H1 (cell line): ENCODE measurements around the gene RTL3. TPM values are rescaled to one million over a fixed set of nuclear protein-coding genes. Genes with fewer than 3 reads are reported as not detected.

ENCODE experiments used
- CTCF ChIA-PET: fragments of 300-600 bp; sonication (Branson Sonifier 250); formaldehyde crosslinking; loops from one replicate; lab custom pipeline; 2021; ENCODE audit not compliant: partially characterized antibody; lab: Charles Lee
- POLR2A ChIA-PET: fragments of 300-600 bp; sonication (Branson Sonifier 250); formaldehyde crosslinking; loops from one replicate; lab custom pipeline; 2021; ENCODE audit warnings: inconsistent platforms; ENCODE audit not compliant: partially characterized antibody; lab: Charles Lee
- DNase-seq, 2 experiments: peaks; one replicate each; pipeline versions ENCODE4 v3.0.0 to v3.0.0-alpha.2; 2010 to 2022; ENCODE audit warnings: low spot score in 2 of 2, low read depth in 1 of 2, mixed read lengths in 1 of 2
- FAIRE-seq: peaks from 2 replicates; lab custom pipeline; 2011; peaks lifted over from hg19 to GRCh38; lab: Jason Lieb, UNC
- H2AFZ ChIP-seq: 2 replicates; pipeline ENCODE4 v1.8.1; 2012; ENCODE audit warnings: low read length, inconsistent platforms
- H2AK5ac ChIP-seq: 2 replicates; pipeline ENCODE4 v1.6.1; 2013; ENCODE audit warnings: low read depth, low read length
- H2BK120ac ChIP-seq: replicated peaks from 2 replicates; pipeline ENCODE3; 2013; ENCODE audit warnings: low read depth, low read length, inconsistent platforms
- H2BK12ac ChIP-seq: 2 replicates; pipeline ENCODE4 v1.6.1; 2013; ENCODE audit warnings: low read depth, low read length
- H2BK15ac ChIP-seq: 2 replicates; pipeline ENCODE4 v1.6.1; 2013; ENCODE audit warnings: low read length
- H2BK20ac ChIP-seq: 2 replicates; pipeline ENCODE4 v1.6.1; 2013; ENCODE audit warnings: low read length
- H2BK5ac ChIP-seq: 2 replicates; pipeline ENCODE4 v1.6.1; 2013; ENCODE audit warnings: low read depth, low read length
- H3K14ac ChIP-seq: 2 replicates; pipeline ENCODE4 v1.6.1; 2013; ENCODE audit warnings: inconsistent platforms; ENCODE audit not compliant: insufficient read length
- H3K18ac ChIP-seq: 2 replicates; pipeline ENCODE4 v1.6.1; 2013; ENCODE audit warnings: low read length; ENCODE audit errors: extremely low read depth
- H3K23ac ChIP-seq: 2 replicates; pipeline ENCODE4 v1.6.1; 2013; ENCODE audit warnings: inconsistent platforms; ENCODE audit not compliant: insufficient read length
- H3K23me2 ChIP-seq: 2 replicates; pipeline ENCODE4 v1.6.1; 2013; ENCODE audit warnings: low read depth, low read length
- H3K27ac ChIP-seq: 2 replicates; pipeline ENCODE4 v1.6.1; 2011; ENCODE audit warnings: low read depth, low read length, inconsistent platforms
- H3K27me3 ChIP-seq, 4 experiments: replicated peaks in 1 of 4; 1 replicate in 1 of 4; 2 replicates in 3 of 4; pipeline versions ENCODE4 v1.6.1 to v1.8.1; 2011 to 2013; ENCODE audit warnings: low read length in 3 of 4, mild to moderate bottlenecking in 3 of 4, inconsistent platforms in 2 of 4, mixed read lengths in 2 of 4, moderate library complexity in 1 of 4; ENCODE audit not compliant: control insufficient read depth in 3 of 4, insufficient read depth in 3 of 4; ENCODE audit errors: extremely low read depth in 1 of 4
- H3K36me3 ChIP-seq, 4 experiments: 2 replicates each; pipeline versions ENCODE4 v1.6.1 to v1.8.1; 2011 to 2013; ENCODE audit warnings: mild to moderate bottlenecking in 4 of 4, low read length in 3 of 4, moderate library complexity in 2 of 4, control low read depth in 1 of 4, inconsistent platforms in 1 of 4; ENCODE audit not compliant: insufficient read depth in 4 of 4, control insufficient read depth in 2 of 4
- H3K4ac ChIP-seq: replicated peaks from 2 replicates; pipeline ENCODE3; 2013; ENCODE audit warnings: low read length, low read depth, mixed read lengths, inconsistent platforms; ENCODE audit not compliant: insufficient read length
- H3K4me1 ChIP-seq, 4 experiments: replicated peaks in 1 of 4; 1 replicate in 1 of 4; 2 replicates in 3 of 4; pipeline versions ENCODE4 v1.6.1 to v1.8.1; 2011 to 2013; ENCODE audit warnings: low read length in 3 of 4, inconsistent platforms in 2 of 4, mixed read lengths in 1 of 4; ENCODE audit not compliant: insufficient read depth in 4 of 4, control insufficient read depth in 3 of 4
- H3K4me2 ChIP-seq, 2 experiments: 2 replicates each; pipeline versions ENCODE4 v1.6.1 to v1.8.1; 2011 to 2013; ENCODE audit warnings: low read depth in 2 of 2, low read length in 2 of 2, control low read depth in 1 of 2, inconsistent platforms in 1 of 2, mild to moderate bottlenecking in 1 of 2; ENCODE audit not compliant: insufficient read depth in 1 of 2
- H3K4me3 ChIP-seq, 4 experiments: fragments of 200-600, 300-600 bp in 1 of 4; sonication (generic), shearing (Covaris generic), sonication (Bioruptor Twin) in 1 of 4; 2 replicates each; pipeline versions ENCODE4 v1.5.1 to v1.8.1; 2011 to 2016; ENCODE audit warnings: low read length in 4 of 4, low read depth in 3 of 4, control low read depth in 2 of 4, inconsistent platforms in 2 of 4, mild to moderate bottlenecking in 2 of 4, mixed read lengths in 1 of 4, moderate library complexity in 1 of 4; ENCODE audit not compliant: insufficient read depth in 2 of 4; ENCODE audit errors: extremely low read depth in 1 of 4
- H3K56ac ChIP-seq: replicated peaks from 2 replicates; pipeline ENCODE3; 2013; ENCODE audit warnings: low read depth, mild to moderate bottlenecking, mixed read lengths, low read length, inconsistent platforms; ENCODE audit not compliant: insufficient read length
- H3K79me1 ChIP-seq: 2 replicates; pipeline ENCODE4 v1.6.1; 2013; ENCODE audit warnings: low read depth, low read length, control low read depth
- H3K79me2 ChIP-seq, 2 experiments: 2 replicates each; pipeline versions ENCODE4 v1.6.1 to v1.8.1; 2012 to 2013; ENCODE audit warnings: low read length in 2 of 2, mild to moderate bottlenecking in 2 of 2, inconsistent platforms in 1 of 2; ENCODE audit not compliant: insufficient read depth in 2 of 2, control insufficient read depth in 1 of 2
- H3K9ac ChIP-seq, 4 experiments: replicated peaks in 1 of 4; 1 replicate in 1 of 4; 2 replicates in 3 of 4; pipeline versions ENCODE4 v1.6.1 to v1.8.1; 2011 to 2013; ENCODE audit warnings: low read depth in 3 of 4, low read length in 3 of 4, control low read depth in 2 of 4, mild to moderate bottlenecking in 2 of 4, moderate library complexity in 2 of 4, inconsistent platforms in 1 of 4; ENCODE audit errors: extremely low read depth in 1 of 4
- H3K9me3 ChIP-seq, 2 experiments: 2 replicates each; pipeline versions ENCODE4 v1.6.1 to v1.8.1; 2012 to 2013; ENCODE audit warnings: mild to moderate bottlenecking in 2 of 2, moderate library complexity in 2 of 2, control low read depth in 1 of 2, inconsistent platforms in 1 of 2, low read depth in 1 of 2, low read length in 1 of 2, mixed read lengths in 1 of 2; ENCODE audit not compliant: insufficient read depth in 2 of 2
- H4K20me1 ChIP-seq, 2 experiments: replicated peaks in 1 of 2; 2 replicates each; pipeline versions ENCODE3 to v1.8.1; 2011 to 2013; ENCODE audit warnings: inconsistent platforms in 2 of 2, low read length in 2 of 2, mild to moderate bottlenecking in 1 of 2; ENCODE audit not compliant: insufficient read depth in 2 of 2, control insufficient read depth in 1 of 2
- H4K5ac ChIP-seq: 2 replicates; pipeline ENCODE4 v1.6.1; 2013; ENCODE audit warnings: low read length, low read depth, mixed read lengths, inconsistent platforms; ENCODE audit not compliant: insufficient read length
- H4K8ac ChIP-seq: 2 replicates; pipeline ENCODE4 v1.8.0; 2013; ENCODE audit warnings: mild to moderate bottlenecking, moderate library complexity, low read length, inconsistent platforms; ENCODE audit not compliant: insufficient read depth; ENCODE audit errors: extremely low read depth
- H4K91ac ChIP-seq: replicated peaks from 2 replicates; pipeline ENCODE3; 2013; ENCODE audit warnings: low read length, mixed read lengths, inconsistent platforms; ENCODE audit not compliant: insufficient read length
- KDM4A ChIP-seq: IDR thresholded peaks from one replicate; pipeline ENCODE4 v1.7.1; 2012; ENCODE audit warnings: low read depth, mild to moderate bottlenecking, moderate library complexity, low read length, inconsistent platforms; ENCODE audit not compliant: severe bottlenecking
- RAD21 ChIP-seq, 2 experiments: IDR thresholded peaks in 1 of 2; conservative IDR thresholded peaks in 1 of 2; 2 replicates each; pipeline ENCODE4 v1.6.1; 2011; ENCODE audit warnings: low read depth in 2 of 2, low read length in 2 of 2, improper control_type of control experiment in 1 of 2, inconsistent platforms in 1 of 2, mild to moderate bottlenecking in 1 of 2, moderate library complexity in 1 of 2
- SRF ChIP-seq: IDR thresholded peaks from 2 replicates; pipeline ENCODE4 v1.6.1; 2011; ENCODE audit warnings: mild to moderate bottlenecking, low read depth, low read length, moderate library complexity
- USF2 ChIP-seq: IDR thresholded peaks from 2 replicates; pipeline ENCODE4 v1.6.1; 2011; ENCODE audit warnings: low read length, improper control_type of control experiment
- WGBS, 2 experiments: shearing (Covaris generic) in 1 of 2; methylation state at CpG; one replicate each; pipeline versions ENCODE4 v1.1.6 to v1.1.7; 2013 to 2015; ENCODE audit warnings: low lambda C conversion rate in 2 of 2, mixed read lengths in 2 of 2, inconsistent platforms in 1 of 2, low coverage in 1 of 2, missing lambda C conversion rate in 1 of 2; ENCODE audit not compliant: insufficient replicate concordance in 2 of 2, insufficient coverage in 1 of 2, insufficient read length in 1 of 2; ENCODE audit errors: extremely low coverage in 1 of 2, missing lambda C conversion rate in 1 of 2; 5-methylcytosine and 5-hydroxymethylcytosine counted together
- polyA plus RNA-seq, 7 experiments: library from polyadenylated mRNA; depleted of rRNA in 3 of 7; stranded (reverse) in 5 of 7; unstranded in 2 of 7; fragments of >200 nt in 5 of 7; fragments of 200-250 nt in 2 of 7; gene quantifications; 1 replicate in 5 of 7; 2 replicates in 1 of 7; 4 replicates in 1 of 7; pipeline versions ENCODE4 v1.2.1 to v1.2.3, GENCODE V29; 2011 to 2013; ENCODE audit warnings: missing spikeins in 2 of 7, mixed read lengths in 2 of 7
- total RNA-seq: library from RNA; stranded (reverse); fragmentation: NEBNext Ultra II Directional; extraction: Animal tissue kit (Norgen Biotek cat#: 25700); gene quantifications from 2 replicates; pipeline ENCODE4 v1.2.1, GENCODE V29; 2021

RTL3 gene
- total and polyA plus RNA-seq, 2 of the 8 experiments (the other 6 are each of a cell fraction or from before 2014, with no cell fraction given): not detected

- Histone ChIP-seq H3K36me3 (no peaks in the 10 kb centered on the region), H2AFZ (no peak overlapping the region), H3K56ac (no peak overlapping the region), H3K18ac (no peak overlapping the region), H3K79me2 (no peaks in the 10 kb centered on the region), H3K4me3 (no peak overlapping the region), H4K8ac (no peak overlapping the region), H3K4me1 (no peaks in the 10 kb centered on the region), H3K14ac (no peak overlapping the region), H2BK12ac (no peak overlapping the region), H3K27ac (no peak overlapping the region), H2BK20ac (no peak overlapping the region), H4K20me1 (no peaks in the 10 kb centered on the region), H2BK5ac (no peak overlapping the region), H3K23ac (no peak overlapping the region), H2BK15ac (no peak overlapping the region), H3K9me3 (no peaks in the 10 kb centered on the region), H2BK120ac (no peak overlapping the region), H4K5ac (no peak overlapping the region), H3K23me2 (no peaks in the 10 kb centered on the region), H3K79me1 (no peaks in the 10 kb centered on the region), H3K4me2 (no peak overlapping the region), H3K4ac (no peak overlapping the region), H3K9ac (no peak overlapping the region), H2AK5ac (no peak overlapping the region), H3K27me3 (no peaks in the 10 kb centered on the region), H4K91ac (no peak overlapping the region)
- WGBS, 2 experiments: 83% methylated on average over 1 of the region's 1 CpG; no CpG with 5 or more reads in 1 of the 2 experiments
- FAIRE-seq (no peak), DNase-seq (no peak)
- TF ChIP-seq USF2 (no peak), RAD21 (IDR thresholded peaks at IDR 0.05 in 1 of 2, conservative IDR thresholded peaks at IDR 0.05 in 1 of 2; ENCODE audit: low read depth in 2 of 2, low read length in 2 of 2) (no peak), SRF (no peak), KDM4A (no peak)
- POLR2A ChIA-PET: no interaction called here
- CTCF ChIA-PET: interaction anchor here (1.6 kb wide), 1 partner anchor 9 kb away, joined by 3 read pairs; no protein-coding TSS in a partner anchor
These were observed 15.3 kb downstream of the RTL3 start for GRCh38 chrX:78643874-78644273.
